Measurements from ENCODE around the gene CLCF1. TPM values are rescaled to one million over a fixed set of nuclear protein-coding genes. Genes with fewer than 3 reads are reported as not detected.

Gene CLCF1
- total and polyA plus RNA-seq, 2 donors (not counting 3 experiments of a cell fraction or from before 2014, with no cell fraction given) = 5.8 to 6.5 TPM

GRCh38 chr11:67396259-67396581 lies 22.8 kb upstream of the CLCF1 start:
- Histone ChIP-seq H3K9ac (replicated peaks; ENCODE audit: extremely low read depth, insufficient read depth, low read length) (no peak overlapping the region), H3K27ac (ENCODE audit: insufficient read depth, low read depth, low read length) (no peak overlapping the region), H4K20me1 (replicated peaks; ENCODE audit: control insufficient read depth, extremely low read depth, insufficient read depth, low read length) (no peaks in the 10 kb centered on the region), H3K79me2 (ENCODE audit: control insufficient read depth, insufficient read depth, low read length) (peaks cover 20% of the 10 kb centered on the region), H3K36me3 (ENCODE audit: control insufficient read depth in 2 of 2, extremely low read depth in 1 of 2, insufficient read depth in 2 of 2, low read length in 2 of 2) (peaks cover 6 to 27% of the 10 kb centered on the region in 2 experiments), H2AFZ (ENCODE audit: low read depth, low read length) (no peak overlapping the region), H3K9me1 (replicated peaks; ENCODE audit: control insufficient read depth, extremely low read depth, insufficient read depth, low read length) (no peaks in the 10 kb centered on the region), H3K9me3 (replicated peaks; ENCODE audit: control insufficient read depth, insufficient read depth, low read length) (no peaks in the 10 kb centered on the region), H3K4me1 (ENCODE audit: control insufficient read depth, extremely low read depth, insufficient read depth, low read length) (peaks cover 23% of the 10 kb centered on the region), H3K4me3 (replicated peaks in 1 of 3; ENCODE audit: insufficient read depth in 1 of 3, low read depth in 1 of 3, low read length in 3 of 3) (no peak overlapping the region), H3K4me2 (ENCODE audit: insufficient read depth, low read length) (no peak overlapping the region), H3K27me3 (ENCODE audit: control insufficient read depth in 2 of 2, insufficient read depth in 2 of 2, low read length in 2 of 2) (no peaks in the 10 kb centered on the region)
- intact Hi-C loops (cut with micrococcal nuclease) (no loop called here), dilution Hi-C loops (cut with MboI; ENCODE audit: extremely low pct_ligation_motif_present, low sequenced_read_pairs) (no loop called here)
- POLR2A ChIA-PET = no interaction called here
- DNase-seq (ENCODE audit: low read depth, low spot score) = no peak
- BruUV-seq (replicated peaks) = no TSS peak
- no peak for FAIRE-seq
- TF ChIP-seq GATA2 (IDR thresholded peaks at IDR 0.05; ENCODE audit: insufficient read depth, insufficient read length, low read depth, low read length) = no peak
- CTCF ChIA-PET = interaction anchor here (2.7 kb wide), 1 partner anchor 14 kb away, joined by 9 read pairs; no protein-coding TSS in a partner anchor

- peaks cover 17% of the 10 kb centered on the region for H3K79me2 ChIP-seq (ENCODE audit: control insufficient read depth, insufficient read depth, low read length)
- peaks cover 23% of the 10 kb centered on the region for H3K4me1 ChIP-seq (ENCODE audit: control insufficient read depth, extremely low read depth, insufficient read depth, low read length)
- POLR2A ChIA-PET = no interaction called here
- peaks cover 6 to 27% of the 10 kb centered on the region in 2 experiments for H3K36me3 ChIP-seq (ENCODE audit: control insufficient read depth in 2 of 2, extremely low read depth in 1 of 2, insufficient read depth in 2 of 2, low read length in 2 of 2)
- no peak overlapping the region for H3K9ac ChIP-seq (replicated peaks; ENCODE audit: extremely low read depth, insufficient read depth, low read length)
- H3K4me3 ChIP-seq (replicated peaks in 1 of 3; ENCODE audit: insufficient read depth in 1 of 3, low read depth in 1 of 3, low read length in 3 of 3) = no peak overlapping the region
- dilution Hi-C loops (cut with MboI; ENCODE audit: extremely low pct_ligation_motif_present, low sequenced_read_pairs) (no loop called here), intact Hi-C loops (cut with micrococcal nuclease) (no loop called here)
- no peaks in the 10 kb centered on the region for H4K20me1 ChIP-seq (replicated peaks; ENCODE audit: control insufficient read depth, extremely low read depth, insufficient read depth, low read length)
- no peak overlapping the region for H3K4me2 ChIP-seq (ENCODE audit: insufficient read depth, low read length)
- no peaks in the 10 kb centered on the region for H3K27me3 ChIP-seq (ENCODE audit: control insufficient read depth in 2 of 2, insufficient read depth in 2 of 2, low read length in 2 of 2)
- H3K9me1 ChIP-seq (replicated peaks; ENCODE audit: control insufficient read depth, extremely low read depth, insufficient read depth, low read length) = no peaks in the 10 kb centered on the region
- BruUV-seq (replicated peaks) = no TSS peak
- FAIRE-seq = no peak
- CTCF ChIA-PET = interaction anchor here (1.4 to 2.7 kb wide), 2 partner anchors 9 to 13 kb away, joined by 4 to 9 read pairs; no protein-coding TSS in a partner anchor
- H3K27ac ChIP-seq (ENCODE audit: insufficient read depth, low read depth, low read length) = no peak overlapping the region
- H2AFZ ChIP-seq (ENCODE audit: low read depth, low read length) = no peak overlapping the region
- no peak for DNase-seq (ENCODE audit: low read depth, low spot score)
- H3K9me3 ChIP-seq (replicated peaks; ENCODE audit: control insufficient read depth, insufficient read depth, low read length) = no peaks in the 10 kb centered on the region
- TF ChIP-seq CTCF (IDR thresholded peaks at IDR 0.05; ENCODE audit: extremely low read depth in 1 of 2, insufficient read depth in 1 of 2, low read depth in 1 of 2, low read length in 2 of 2) (no peak), EZH2 (IDR thresholded peaks at IDR 0.05; ENCODE audit: borderline replicate concordance, low read depth, low read length, severe bottlenecking) (no peak)
Measured at GRCh38 chr11:67395555-67396258, 22.3 kb upstream of the CLCF1 start.

Measured in endothelial cell of umbilical vein (primary cell).